ENCODE measurements around the gene RYK.

- TF ChIP-seq CTCF (IDR thresholded peaks at IDR 0.05) (no peak), POLR2AphosphoS5 (IDR thresholded peaks at IDR 0.05) (no peak)
These were observed 5.7 kb downstream of the RYK start for GRCh38 chr3:134244921-134245320.

All from gastroesophageal sphincter (tissue), 3 donors.